ENCODE results near the gene FBXO21. TPM values are rescaled to one million over a fixed set of nuclear protein-coding genes. Genes with fewer than 3 reads are reported as not detected.

The FBXO21 gene
- total and polyA plus RNA-seq, 2 experiments from 2014 or later = 46.3 to 84.2 TPM

DNA sequence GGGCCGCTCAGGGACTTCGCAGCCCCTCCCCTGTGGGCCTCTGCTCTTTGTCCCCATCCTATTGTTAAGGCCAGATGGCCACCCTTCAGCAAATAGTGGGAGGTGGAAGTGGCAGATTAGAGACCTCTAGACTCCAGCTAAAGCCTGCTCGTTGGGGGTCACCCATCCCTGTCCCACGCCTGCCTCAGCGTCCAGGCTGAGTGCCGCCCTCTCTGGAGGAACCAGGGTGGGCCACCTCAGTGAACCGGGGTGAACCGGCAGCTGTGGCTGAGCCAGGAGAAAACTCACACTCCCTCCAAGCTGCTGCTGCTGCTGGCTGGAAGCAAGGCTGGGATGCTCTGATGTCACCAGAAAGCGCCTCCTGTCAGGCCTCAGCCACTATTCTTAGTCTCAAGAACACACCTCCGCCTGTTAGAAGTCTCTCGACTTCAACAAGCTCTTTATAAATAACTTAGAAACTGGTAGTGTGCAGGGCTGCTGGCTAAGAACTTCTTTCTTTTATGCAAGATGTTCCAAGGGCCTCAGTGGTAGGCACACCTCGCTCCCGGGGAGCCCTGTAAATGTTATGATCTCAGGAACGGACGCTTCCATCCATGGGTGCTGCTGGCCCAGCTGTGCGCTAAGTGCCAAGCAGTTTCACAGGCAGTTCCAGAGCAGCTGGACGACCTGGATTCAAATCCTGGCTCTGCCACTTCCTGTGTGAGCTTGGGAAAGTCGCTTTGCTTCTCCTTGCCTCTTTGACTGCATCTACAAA, 71.3 kb downstream of the FBXO21 start:
- Histone ChIP-seq H3K36me3 (ENCODE audit: insufficient read depth) (no peaks in the 10 kb centered on the region), H3K9me2 (ENCODE audit: insufficient read depth) (no peaks in the 10 kb centered on the region), H4K20me1 (replicated peaks; ENCODE audit: insufficient read depth) (no peaks in the 10 kb centered on the region), H3K4me2 (no peak overlapping the region; the same call in 1 of the 2 replicates), H2AFZ (peak overlapping the region; percentile 45), H3K4me1 (ENCODE audit: insufficient read depth) (peaks cover 13% of the 10 kb centered on the region; the same call in 1 of the 2 replicates), H3F3A (replicated peaks; ENCODE audit: low read depth) (peaks cover 4% of the 10 kb centered on the region; the same call in 1 of the 2 replicates), H3K79me2 (replicated peaks; ENCODE audit: insufficient read depth) (no peaks in the 10 kb centered on the region), H3K27me3 (ENCODE audit: insufficient read depth) (no peaks in the 10 kb centered on the region), H3K27ac (ENCODE audit: low read depth) (no peak overlapping the region), H3K4me3 (no peak overlapping the region)
- DNase-seq (ENCODE audit: low spot score) (peak; percentile 58), ATAC-seq (peak; percentile 77)
- no peaks in the 10 kb centered on the region for H3K36me3 Mint-ChIP-seq (ENCODE audit: low read depth)
- H3K9me3 Mint-ChIP-seq = no peaks in the 10 kb centered on the region
- H3K4me3 Mint-ChIP-seq = no peak overlapping the region
- no peak for TF ChIP-seq NANOG (IDR thresholded peaks at IDR 0.05; ENCODE audit: borderline replicate concordance)
- peak; percentile 61 for TF ChIP-seq CREB1 (CRISPR knock-in tag; IDR thresholded peaks at IDR 0.05; ENCODE audit: low read depth)
- TF ChIP-seq POLR2AphosphoS5 (IDR thresholded peaks at IDR 0.05; ENCODE audit: low read depth) = no peak
- TF ChIP-seq, protein P1, sequence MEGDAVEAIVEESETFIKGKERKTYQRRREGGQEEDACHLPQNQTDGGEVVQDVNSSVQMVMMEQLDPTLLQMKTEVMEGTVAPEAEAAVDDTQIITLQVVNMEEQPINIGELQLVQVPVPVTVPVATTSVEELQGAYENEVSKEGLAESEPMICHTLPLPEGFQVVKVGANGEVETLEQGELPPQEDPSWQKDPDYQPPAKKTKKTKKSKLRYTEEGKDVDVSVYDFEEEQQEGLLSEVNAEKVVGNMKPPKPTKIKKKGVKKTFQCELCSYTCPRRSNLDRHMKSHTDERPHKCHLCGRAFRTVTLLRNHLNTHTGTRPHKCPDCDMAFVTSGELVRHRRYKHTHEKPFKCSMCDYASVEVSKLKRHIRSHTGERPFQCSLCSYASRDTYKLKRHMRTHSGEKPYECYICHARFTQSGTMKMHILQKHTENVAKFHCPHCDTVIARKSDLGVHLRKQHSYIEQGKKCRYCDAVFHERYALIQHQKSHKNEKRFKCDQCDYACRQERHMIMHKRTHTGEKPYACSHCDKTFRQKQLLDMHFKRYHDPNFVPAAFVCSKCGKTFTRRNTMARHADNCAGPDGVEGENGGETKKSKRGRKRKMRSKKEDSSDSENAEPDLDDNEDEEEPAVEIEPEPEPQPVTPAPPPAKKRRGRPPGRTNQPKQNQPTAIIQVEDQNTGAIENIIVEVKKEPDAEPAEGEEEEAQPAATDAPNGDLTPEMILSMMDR (conservative IDR thresholded peaks at IDR 0.05; ENCODE audit: low read depth in 2 of 2) = no peak; a peak in 1 of 4 replicates
- H3K27ac Mint-ChIP-seq = no peak overlapping the region
- peaks cover 2% of the 10 kb centered on the region for H3K27me3 Mint-ChIP-seq (ENCODE audit: insufficient read depth, low read depth, poor library complexity)
- peaks cover 19% of the 10 kb centered on the region; the same call in 2 of the 3 replicates for H3K4me1 Mint-ChIP-seq

DNA sequence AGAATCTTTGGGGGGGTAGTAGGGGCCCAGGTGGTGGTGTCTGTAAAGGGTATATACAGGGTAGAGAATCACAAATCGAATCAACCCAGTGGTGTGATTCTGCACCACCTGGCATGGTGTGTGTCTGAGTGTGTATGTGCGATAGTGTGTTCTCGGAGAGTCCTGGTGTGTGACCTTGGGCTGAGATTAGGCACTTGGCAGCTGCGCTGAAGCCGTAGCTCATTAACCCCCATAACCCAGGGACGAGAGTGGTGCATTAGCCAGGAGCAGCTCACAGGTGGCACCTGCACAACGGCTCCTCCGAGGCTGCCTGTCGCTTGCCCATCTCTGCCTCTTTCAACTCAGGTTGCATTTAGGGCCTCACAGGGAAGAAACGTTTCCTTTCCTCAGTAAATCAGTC, 75.5 kb downstream of the FBXO21 start:
- DNase-seq (ENCODE audit: low spot score) (no peak), ATAC-seq (no peak)
- peaks cover 8% of the 10 kb centered on the region for H3K27me3 Mint-ChIP-seq (ENCODE audit: insufficient read depth, low read depth, poor library complexity)
- Histone ChIP-seq H3K4me3 (no peak overlapping the region), H2AFZ (no peak overlapping the region), H3K9me2 (ENCODE audit: insufficient read depth) (no peaks in the 10 kb centered on the region), H3K27ac (ENCODE audit: low read depth) (no peak overlapping the region), H3K4me2 (no peak overlapping the region), H3K36me3 (ENCODE audit: insufficient read depth) (no peaks in the 10 kb centered on the region), H3K79me2 (replicated peaks; ENCODE audit: insufficient read depth) (no peaks in the 10 kb centered on the region), H3K4me1 (ENCODE audit: insufficient read depth) (peaks cover 22% of the 10 kb centered on the region), H3F3A (replicated peaks; ENCODE audit: low read depth) (peaks cover 4% of the 10 kb centered on the region; the same call in 1 of the 2 replicates), H4K20me1 (replicated peaks; ENCODE audit: insufficient read depth) (no peaks in the 10 kb centered on the region), H3K27me3 (ENCODE audit: insufficient read depth) (no peaks in the 10 kb centered on the region)
- H3K27ac Mint-ChIP-seq = no peak overlapping the region
- H3K4me1 Mint-ChIP-seq = peaks cover 33% of the 10 kb centered on the region
- no peaks in the 10 kb centered on the region for H3K9me3 Mint-ChIP-seq
- H3K36me3 Mint-ChIP-seq (ENCODE audit: low read depth) = no peaks in the 10 kb centered on the region
- no peak overlapping the region for H3K4me3 Mint-ChIP-seq
- no peak for TF ChIP-seq EZH2 (IDR thresholded peaks at IDR 0.05; ENCODE audit: low read depth, unreplicated experiment)
- TF ChIP-seq, protein P2, sequence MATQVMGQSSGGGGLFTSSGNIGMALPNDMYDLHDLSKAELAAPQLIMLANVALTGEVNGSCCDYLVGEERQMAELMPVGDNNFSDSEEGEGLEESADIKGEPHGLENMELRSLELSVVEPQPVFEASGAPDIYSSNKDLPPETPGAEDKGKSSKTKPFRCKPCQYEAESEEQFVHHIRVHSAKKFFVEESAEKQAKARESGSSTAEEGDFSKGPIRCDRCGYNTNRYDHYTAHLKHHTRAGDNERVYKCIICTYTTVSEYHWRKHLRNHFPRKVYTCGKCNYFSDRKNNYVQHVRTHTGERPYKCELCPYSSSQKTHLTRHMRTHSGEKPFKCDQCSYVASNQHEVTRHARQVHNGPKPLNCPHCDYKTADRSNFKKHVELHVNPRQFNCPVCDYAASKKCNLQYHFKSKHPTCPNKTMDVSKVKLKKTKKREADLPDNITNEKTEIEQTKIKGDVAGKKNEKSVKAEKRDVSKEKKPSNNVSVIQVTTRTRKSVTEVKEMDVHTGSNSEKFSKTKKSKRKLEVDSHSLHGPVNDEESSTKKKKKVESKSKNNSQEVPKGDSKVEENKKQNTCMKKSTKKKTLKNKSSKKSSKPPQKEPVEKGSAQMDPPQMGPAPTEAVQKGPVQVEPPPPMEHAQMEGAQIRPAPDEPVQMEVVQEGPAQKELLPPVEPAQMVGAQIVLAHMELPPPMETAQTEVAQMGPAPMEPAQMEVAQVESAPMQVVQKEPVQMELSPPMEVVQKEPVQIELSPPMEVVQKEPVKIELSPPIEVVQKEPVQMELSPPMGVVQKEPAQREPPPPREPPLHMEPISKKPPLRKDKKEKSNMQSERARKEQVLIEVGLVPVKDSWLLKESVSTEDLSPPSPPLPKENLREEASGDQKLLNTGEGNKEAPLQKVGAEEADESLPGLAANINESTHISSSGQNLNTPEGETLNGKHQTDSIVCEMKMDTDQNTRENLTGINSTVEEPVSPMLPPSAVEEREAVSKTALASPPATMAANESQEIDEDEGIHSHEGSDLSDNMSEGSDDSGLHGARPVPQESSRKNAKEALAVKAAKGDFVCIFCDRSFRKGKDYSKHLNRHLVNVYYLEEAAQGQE (IDR thresholded peaks at IDR 0.05; ENCODE audit: unreplicated experiment) = no peak
- no peak for TF ChIP-seq NANOG (IDR thresholded peaks at IDR 0.05; ENCODE audit: borderline replicate concordance)
- TF ChIP-seq, protein P3, sequence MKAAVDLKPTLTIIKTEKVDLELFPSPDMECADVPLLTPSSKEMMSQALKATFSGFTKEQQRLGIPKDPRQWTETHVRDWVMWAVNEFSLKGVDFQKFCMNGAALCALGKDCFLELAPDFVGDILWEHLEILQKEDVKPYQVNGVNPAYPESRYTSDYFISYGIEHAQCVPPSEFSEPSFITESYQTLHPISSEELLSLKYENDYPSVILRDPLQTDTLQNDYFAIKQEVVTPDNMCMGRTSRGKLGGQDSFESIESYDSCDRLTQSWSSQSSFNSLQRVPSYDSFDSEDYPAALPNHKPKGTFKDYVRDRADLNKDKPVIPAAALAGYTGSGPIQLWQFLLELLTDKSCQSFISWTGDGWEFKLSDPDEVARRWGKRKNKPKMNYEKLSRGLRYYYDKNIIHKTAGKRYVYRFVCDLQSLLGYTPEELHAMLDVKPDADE (IDR thresholded peaks at IDR 0.05) = no peak
